Effector CD4-positive, alpha-beta T cell (primary cell): ENCODE measurements around the gene SOX5.
"Not testable (repeated sequence)": the region's sequence is repeated elsewhere in the genome, so short reads cannot be mapped to it uniquely, and the experiment has no call there.

Experiments used
- DNase-seq: peaks from one replicate; pipeline ENCODE4 v3.0.0-alpha.2; 2020

SOX5 gene

DNA sequence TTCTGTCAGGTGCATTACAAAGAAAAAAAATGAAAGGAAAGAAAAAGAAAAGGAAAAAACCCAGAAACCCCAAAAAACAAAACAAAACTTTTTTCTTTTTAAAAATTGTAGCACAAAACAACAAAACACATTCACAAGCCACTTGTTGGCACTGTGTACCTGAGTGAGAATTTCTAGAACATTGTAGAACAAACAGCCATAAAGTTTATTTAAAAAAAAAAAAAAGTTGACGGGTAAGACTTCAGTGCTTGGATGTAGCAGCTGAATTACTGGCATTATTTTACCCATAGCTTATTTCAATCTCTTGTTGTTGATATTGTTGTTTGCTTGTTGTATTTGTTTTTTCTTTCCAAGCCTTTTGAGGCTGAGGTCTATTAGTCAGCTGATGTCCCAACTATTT lies 415.8 kb downstream of the SOX5 start:
- DNase-seq: no peak

GRCh38 chr12:23533265-23533664 lies 416.2 kb downstream of the SOX5 start:
- DNase-seq: no peak

DNA sequence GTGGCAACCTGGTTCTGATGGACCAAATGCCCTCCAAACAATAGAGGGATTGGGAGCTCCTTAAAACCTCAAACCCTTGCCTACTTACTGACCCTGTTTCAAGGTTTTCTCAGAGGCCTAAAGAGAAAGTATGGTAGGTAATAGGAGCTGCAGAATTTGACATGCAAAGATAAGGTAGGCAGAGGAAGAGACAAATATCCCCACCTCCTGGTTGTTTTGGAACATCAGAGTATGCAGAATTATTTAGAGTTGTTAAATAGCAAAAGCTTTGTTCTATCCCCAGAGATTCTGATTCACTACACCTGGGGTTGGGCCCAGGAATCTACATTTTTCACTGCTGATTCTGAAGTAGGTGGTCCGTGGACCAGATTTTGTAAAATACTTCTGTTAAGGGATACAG lies 421.2 kb downstream of the SOX5 start:
- DNase-seq: no peak

DNA sequence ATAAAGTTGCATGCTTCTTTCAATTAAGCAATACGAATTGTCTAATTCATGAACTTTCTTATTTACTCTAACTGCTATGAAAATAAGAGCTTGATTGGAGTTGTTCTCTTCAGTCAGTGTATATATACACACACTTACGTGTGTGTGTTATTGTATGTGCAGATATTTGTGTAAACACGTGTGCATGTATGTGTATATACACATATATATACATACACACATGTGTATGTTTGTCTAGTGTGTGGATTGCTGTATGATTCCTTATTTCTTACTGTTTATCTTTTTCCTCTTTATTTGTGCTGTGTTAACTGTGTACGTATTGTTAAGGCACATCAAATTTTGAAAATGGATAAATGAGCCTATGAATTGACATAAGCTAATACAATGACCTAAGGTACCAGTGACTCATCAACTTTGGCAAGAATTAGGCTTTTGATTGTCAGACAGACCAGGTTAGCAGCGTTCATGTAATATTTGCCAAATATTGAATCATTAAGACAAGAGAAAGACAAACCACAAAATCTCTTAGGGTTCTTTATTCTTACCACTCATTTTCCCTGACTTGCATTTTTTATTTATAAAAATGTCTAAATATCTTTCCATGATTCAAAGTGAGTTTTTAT lies 423.9 kb downstream of the SOX5 start:
- no peak for DNase-seq

DNA sequence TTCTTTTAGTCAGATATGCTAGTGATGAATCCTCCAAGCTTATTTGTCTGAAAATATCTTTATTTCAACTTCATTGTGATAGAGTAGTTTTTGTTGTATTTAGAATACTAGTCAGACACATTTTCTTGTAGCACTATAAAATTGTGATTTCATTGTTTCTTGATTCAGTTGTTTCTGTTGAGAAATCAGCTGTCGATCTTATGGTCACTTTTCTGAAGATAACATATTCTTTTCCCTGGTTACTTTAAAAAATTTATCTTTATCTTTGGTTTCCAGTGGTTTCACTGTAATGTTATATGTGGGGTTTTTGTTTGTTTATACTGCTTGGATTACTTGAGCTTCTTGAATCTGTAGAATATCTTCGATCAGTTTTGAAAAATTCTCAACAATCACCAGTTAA lies 426.1 kb downstream of the SOX5 start:
- DNase-seq: no peak

DNA sequence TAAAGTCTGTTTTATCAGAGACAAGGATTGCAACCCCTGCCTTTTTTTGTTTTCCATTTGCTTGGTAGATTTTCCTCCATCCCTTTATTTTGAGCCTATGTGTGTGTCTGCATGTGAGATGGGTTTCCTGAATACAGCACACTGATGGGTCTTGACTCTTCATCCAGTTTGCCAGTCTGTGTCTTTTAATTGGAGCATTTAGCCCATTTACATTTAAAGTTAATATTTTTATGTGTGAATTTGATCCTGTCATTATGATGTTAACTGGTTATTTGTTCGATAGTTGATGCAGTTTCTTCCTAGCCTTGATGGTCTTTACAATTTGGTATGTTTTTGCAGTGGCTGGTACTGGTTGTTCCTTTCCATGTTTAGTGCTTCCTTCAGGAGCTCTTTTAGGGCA lies 430.0 kb downstream of the SOX5 start:
- DNase-seq: not testable (repeated sequence)

GRCh38 chr12:23515785-23516184 lies 433.7 kb downstream of the SOX5 start:
- not testable (repeated sequence) for DNase-seq

DNA sequence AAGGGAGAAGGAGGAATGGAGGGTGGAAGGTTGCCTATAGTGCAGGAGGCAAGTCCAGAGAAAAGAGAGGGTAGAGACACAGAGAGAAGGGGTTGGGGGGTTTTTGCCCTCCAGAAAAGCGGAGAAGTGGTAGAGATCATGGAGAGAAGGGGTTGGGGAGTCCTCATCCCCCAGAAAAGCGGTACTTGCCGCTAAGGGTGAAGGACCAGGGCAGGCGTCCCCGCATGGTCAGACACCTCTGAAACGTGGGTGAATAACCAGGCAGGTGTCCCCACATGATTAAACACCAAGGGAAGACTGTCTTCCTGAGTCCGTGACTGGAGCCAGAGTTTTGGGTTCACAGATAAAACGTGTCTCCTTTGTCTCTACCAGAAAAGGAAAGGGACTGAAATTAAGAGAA lies 439.0 kb downstream of the SOX5 start:
- DNase-seq: no peak

- not testable (repeated sequence) for DNase-seq
These were observed 439.6 kb downstream of the SOX5 start for GRCh38 chr12:23509832-23510231.

DNA sequence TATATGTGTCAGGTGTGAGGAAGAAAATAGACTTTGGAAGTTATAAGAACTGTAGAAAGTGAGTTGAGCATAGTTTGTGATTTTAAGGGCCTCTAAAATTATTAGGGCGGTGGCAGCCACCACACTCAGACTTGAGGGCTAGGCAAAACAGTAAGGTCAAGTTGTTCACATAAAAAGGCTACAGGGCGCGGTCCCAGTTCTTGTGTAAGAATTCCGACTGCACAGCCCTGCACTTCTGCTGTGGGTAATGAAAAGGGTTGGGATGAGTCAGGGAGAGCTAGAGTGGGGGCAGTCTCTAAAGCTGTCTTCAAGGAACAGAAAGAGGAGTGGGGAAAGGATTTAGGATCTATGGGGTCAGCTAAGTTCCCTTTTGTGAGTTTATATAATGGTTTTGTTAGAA lies 441.7 kb downstream of the SOX5 start:
- not testable (repeated sequence) for DNase-seq

DNA sequence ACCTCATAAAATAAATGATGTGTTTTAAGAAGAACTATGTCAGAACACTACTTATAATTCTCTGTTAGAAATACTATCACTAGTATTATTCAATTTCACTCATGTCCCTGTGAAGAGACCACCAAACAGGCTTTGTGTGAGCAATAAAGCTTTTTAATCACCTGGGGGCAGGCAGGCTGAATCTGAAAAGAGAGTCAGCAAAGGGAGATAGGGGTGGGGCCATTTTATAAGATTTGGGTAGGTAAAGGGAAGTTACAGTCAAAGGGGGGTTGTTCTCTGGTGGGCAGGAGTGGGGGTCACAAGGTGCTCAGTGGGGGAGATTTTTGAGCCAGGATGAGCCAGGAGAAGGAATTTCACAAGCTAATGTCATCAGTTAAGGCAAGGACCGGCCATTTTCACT lies 443.7 kb downstream of the SOX5 start:
- DNase-seq: not testable (repeated sequence)

GRCh38 chr12:23504641-23505399 lies 444.6 kb downstream of the SOX5 start:
- DNase-seq: no peak

GRCh38 chr12:23504043-23504442 lies 445.4 kb downstream of the SOX5 start:
- no peak for DNase-seq

DNA sequence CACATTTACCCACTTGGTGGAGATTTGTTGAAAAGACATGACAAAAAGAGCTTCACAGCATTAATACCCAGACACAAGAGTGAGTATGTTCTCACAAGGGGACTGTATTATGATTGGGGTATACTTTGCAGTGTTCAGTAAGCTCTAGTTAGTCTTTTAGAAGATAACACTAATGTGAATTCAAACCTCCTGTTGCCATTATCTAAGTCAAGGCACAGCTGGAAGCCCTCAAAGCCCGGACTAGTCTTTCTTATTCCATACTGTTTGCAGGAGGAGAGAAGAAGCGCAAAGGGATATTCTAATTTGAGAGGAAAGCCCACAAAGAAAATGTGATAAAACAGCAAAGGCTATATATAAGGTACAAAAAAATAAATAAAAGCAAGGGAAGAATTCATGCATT lies 445.9 kb downstream of the SOX5 start:
- no peak for DNase-seq

- no peak for DNase-seq
These were observed 447.2 kb downstream of the SOX5 start for GRCh38 chr12:23502259-23502658.

DNA sequence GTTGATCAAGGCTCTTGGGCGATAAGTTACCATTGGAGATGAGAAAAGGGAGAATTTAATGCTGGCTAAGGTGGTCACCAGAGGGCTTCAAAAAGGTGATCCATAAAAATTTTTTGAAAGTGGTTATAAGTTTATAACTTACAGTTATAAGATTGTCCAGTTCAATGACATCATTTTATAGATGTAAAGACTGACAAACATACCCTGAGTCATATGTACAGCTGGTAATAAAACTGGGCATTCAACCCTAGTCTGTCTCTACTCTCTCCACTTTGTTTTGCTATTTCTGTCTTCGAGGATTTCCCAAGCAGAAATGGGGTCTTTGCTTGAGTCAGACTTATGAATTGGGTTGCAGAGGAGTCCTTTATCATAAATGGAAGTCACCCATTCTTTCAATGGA lies 454.0 kb downstream of the SOX5 start:
- no peak for DNase-seq

GRCh38 chr12:23493672-23494071 lies 455.8 kb downstream of the SOX5 start:
- no peak for DNase-seq

- not testable (repeated sequence) for DNase-seq
These were observed 458.4 kb downstream of the SOX5 start for GRCh38 chr12:23491029-23491428.

GRCh38 chr12:23488130-23488529 lies 461.3 kb downstream of the SOX5 start:
- DNase-seq: no peak

GRCh38 chr12:23484238-23484637 lies 465.2 kb downstream of the SOX5 start:
- no peak for DNase-seq

GRCh38 chr12:23482571-23482970 lies 466.9 kb downstream of the SOX5 start:
- no peak for DNase-seq
